Stimulated activated CD4-positive, alpha-beta T cell treated with anti-CD3 and anti-CD28 coated beads, Interleukin-2, amount 100 ng/mL, for 48 hours (primary cell): ENCODE data around the gene RPP38.

Experiments used
- DNase-seq, 2 donors: peaks; one replicate each; pipeline ENCODE4 v3.0.0-alpha.2; 2020

Gene RPP38

DNA sequence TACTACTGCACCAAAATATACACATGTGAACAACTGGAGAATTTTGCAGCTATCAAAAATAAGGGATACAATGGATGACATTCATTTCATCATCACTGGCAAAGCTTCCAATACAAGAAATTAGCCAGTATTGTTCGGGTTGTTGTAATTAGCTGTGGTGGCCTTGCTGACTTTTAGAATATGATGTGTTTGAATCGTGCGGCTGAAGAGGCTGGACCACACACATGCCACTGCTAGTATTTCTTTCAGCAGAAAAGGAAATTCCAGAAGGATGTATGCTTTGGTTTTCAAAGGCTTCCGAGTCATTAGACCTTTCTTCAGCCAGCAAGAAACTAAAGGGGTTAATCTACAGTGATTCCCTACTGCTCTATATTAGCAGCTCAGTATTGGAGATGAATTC lies 16.6 kb downstream of the RPP38 start:
- DNase-seq = no peak

DNA sequence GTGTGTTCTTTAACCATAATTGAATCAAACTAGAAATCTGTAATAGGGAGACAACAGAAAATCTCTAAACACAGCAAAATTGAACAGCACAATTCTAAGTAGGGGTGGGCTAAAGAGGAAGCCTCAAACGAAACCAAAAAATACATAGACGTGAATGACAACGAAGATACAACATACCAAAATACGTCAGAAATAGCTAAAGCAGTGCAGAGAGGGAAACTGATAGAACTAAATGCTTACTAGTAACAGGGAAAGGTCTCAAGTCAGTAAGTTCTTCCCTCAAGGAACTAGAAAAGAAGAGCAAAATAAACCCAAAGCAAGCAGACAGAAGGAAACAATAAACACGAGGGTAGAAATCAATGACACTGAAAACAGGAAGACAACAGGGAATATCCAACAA lies 19.1 kb downstream of the RPP38 start:
- DNase-seq = no peak

DNA sequence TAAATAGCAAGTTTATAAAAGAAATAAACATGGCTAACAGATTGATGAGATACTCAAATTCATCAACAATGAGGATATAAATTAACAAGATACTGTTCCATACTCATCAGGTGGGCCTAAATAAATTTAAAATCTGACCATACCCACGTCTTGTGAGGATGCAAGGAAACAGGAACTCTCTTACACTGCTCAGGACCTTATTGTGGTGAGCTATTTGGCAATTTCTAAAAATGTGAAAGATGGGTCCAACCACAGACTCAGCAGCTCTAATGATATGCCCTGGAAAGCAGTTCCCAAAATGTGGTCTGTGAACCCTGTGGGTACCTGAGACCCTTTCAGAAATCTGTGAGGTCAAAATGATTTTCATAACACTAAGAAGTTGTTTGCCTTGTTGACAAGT lies 21.5 kb downstream of the RPP38 start:
- no peak for DNase-seq

DNA sequence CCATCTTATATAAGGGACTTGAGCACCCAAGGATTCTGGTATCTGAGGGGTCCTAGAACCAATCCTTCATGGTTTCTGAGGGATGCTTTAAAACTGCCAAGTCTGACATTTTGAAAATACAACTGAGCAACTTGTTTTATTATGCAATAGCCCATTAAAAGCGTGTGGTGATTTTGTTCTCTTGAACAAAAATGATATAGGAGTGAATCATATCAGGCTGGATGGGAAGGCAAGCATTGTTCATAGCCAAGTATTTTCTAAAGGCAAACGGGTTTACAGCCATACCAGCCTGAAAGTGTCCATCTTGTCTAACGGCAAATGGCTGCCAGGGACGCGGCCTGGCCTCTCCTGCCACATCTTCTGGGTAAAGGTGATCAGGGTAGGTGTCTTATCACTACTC lies 23.4 kb downstream of the RPP38 start:
- no peak for DNase-seq

DNA sequence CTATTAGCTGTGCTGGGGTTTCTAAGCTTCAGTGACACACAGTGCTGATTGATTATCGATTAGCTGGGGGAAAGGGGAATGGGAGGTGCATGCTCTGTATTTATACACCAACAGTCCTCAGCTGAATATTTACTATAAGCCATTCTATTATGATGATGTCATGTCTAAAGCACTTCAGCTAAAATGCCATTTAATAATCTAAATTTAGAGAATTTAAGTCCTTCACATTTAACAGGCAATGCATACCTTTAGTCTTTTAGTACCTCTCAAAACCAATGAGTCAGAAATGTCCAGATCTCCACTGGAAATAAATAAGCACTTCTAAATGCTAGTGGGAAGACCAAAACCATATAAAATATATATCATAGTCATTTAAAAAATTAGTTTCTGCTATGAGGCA lies 24.6 kb downstream of the RPP38 start:
- no peak for DNase-seq

DNA sequence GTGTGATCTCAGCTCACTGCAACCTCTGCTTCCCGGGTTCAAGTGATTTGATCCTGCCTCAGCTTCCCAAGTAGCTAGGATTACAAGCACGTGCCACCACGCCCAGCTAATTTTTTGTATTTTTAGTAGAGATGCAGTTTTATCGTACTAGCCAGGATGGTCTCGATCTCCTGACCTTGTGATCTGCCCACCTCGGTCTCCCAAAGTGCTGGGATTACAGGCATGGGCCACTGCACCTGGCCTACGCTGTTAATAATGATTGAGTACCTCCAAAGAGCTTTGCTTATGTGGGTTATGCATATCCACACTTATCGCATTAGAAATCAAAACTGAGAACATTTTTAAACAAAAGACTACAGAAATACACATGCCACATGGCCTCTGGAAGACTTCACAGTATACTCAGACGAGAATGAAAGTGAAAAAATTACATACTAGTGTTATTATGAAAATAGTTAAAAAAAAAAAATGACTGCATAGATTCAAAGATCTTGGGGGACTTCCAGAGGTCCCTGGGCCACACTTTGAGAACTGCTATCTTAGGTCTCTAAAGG lies 25.4 kb downstream of the RPP38 start:
- no peak for DNase-seq

DNA sequence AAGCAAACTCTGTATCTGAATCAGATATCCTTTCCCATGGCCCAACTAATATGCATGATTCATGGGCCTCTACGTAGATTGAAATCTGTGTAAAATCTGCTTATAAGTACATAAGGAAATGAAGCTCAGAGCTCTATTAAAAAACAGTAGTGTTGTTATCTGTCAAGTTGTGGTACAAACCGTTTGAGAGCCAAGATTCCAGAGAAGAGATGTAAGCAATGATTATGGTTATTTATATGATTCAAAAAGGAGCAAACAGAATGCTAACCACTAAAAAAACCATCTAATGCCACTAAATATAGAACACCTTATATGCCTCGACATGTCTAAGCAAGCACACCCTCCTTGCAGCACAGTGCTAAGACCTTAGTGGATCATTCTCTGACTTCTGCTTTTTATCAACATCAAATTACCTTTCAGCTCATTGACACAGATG lies 26.6 kb downstream of the RPP38 start:
- DNase-seq = no peak

DNA sequence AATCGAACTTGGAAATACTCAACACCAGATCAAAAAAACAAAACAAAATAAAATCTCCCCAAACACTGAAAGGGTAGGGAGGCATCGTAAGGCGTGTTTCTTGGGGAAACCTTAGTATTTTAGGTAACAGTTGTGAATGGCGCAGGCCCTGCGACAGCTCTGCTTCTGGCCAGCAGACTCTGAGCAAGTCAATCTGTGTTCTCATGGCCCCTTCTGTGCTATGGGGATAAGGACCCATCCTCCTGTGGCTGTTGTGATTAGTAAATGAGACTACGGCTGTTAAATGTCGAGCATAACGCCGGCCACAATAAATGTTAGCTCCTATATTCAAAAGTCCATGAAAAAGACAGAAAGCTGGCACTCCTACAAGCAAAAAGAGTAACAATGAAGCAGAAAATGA lies 27.0 kb downstream of the RPP38 start:
- no peak for DNase-seq

DNA sequence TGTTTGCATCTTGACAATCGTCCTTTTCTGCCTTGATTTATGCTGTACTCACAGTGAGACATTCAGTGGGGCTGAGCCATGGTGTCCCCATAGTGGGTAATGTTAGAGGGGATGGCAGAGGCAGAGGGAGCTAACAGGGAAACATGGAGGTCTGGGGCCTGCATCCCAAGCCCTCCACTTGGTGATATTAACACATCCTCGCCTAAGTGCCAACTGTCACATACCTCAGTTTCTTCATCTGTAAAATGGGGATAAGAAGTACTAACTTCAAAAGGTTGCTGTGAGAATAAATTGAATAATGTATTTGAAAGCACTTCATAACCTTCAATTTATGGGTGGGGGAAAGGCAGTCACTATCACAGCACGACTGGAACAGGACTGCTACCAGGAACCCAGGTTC lies 27.8 kb downstream of the RPP38 start:
- no peak for DNase-seq

DNA sequence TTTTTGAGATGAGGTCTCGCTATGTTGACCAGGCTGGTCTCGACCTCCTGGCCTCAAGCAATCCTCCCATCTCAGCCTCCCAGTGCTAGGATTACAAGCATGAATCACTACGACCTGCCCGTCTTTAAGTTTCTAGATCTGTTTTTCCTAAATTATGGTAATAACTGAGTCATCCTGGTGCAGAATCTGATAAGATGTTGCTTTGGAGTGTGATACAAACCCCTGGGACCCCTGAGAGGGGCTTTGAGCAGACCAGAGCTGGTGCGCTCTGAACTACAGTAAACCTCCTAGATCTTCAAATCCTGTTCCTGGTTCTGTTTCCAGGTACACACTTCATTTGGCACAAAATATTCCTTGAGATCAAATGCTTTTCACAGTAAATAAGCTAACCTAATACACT lies 34.2 kb downstream of the RPP38 start:
- no peak for DNase-seq

DNA sequence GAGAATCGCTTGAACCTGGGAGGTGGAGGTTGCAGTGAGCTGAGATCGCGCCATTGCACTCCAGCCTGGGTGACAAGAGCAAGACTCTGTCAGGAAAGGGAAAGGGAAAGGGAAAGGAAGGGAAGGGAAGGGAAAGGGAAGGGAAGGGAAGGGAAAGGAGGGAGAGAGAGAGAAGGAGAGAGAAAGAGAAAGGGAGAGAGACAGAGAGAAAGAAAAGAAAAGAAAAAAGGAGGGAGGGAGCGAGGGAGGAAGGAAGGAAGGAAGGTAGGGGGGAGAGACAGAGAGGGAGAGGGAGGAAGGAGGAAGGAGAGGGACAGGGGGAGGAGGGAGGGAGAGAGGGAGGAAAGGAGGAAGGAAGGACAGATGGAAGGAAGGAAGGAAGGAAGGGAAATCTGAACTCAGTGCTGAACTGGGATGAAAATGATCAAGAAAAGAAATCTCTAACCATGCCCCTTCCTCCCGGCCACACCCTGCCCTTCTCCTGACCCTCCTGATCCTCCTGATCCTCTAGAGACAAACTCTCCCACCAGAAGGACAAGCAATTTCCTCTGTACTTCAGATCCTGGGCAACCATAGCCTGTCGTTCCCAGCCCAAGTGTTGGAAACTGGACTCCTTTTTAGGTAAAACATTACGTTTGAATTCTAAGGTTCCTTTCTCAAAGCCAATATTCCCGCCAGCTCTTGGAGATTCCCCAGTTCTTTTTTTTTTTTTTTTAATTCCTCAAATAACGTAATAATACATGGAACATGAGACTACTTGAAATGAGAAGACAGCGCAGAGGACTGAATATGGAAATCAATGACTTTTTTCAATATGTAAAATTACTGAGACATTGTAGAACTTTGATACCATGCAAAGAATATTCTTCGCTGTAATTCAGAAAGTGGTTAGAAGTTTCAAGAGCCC lies 39.2 kb downstream of the RPP38 start:
- DNase-seq = no peak

DNA sequence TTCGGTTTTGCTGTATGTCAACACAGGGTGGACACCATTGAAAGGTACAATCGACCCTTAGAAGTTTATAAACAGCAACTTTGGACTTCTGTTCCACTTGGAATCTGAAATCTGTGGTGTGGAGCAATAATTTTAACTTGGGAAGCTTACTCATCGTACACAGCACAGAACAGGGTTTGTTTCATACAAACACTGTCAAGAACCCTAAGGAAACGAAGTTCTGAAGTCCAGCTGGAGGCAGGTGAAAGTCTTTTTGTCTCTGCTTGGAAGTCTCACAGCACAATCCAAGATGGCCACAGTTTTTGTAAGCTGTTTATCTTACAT lies 39.8 kb downstream of the RPP38 start:
- no peak for DNase-seq

DNA sequence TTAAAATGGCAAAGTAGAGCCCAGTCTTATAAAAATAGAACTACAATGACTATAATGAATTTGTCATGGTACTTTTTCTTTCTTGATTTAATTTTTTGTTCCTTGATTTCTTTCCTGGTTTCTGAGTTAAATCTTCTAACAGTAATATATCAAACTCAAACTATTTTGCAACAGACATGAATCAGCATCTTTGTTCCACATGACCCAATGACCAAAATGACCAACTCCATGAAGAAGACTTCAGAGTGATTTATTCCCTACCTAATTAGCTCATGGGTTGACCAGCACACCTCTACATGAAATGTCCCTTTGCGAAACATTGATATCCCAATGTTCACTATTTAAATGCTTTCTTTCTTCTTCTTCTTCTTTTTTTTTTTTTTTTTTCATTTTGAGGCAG lies 40.5 kb downstream of the RPP38 start:
- no peak for DNase-seq

DNA sequence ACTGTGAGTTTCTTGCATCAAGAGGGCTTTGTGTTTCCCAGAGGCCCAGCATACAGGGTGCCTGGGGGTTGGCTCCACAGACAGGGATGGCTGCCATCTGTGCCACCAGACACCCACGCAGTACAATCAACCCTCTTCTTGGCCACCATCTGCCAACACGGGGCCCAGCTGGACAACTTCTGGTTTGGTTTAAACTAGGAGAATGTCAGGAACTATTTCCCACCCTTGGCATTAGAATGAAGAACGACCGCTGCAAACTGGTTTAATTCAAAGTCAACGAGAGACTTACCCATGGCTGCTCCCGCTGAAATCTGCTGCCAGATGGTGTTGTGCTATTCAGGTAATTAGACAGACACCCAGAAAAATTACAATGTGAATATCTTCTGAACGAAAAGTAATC lies 43.5 kb downstream of the RPP38 start:
- no peak for DNase-seq

DNA sequence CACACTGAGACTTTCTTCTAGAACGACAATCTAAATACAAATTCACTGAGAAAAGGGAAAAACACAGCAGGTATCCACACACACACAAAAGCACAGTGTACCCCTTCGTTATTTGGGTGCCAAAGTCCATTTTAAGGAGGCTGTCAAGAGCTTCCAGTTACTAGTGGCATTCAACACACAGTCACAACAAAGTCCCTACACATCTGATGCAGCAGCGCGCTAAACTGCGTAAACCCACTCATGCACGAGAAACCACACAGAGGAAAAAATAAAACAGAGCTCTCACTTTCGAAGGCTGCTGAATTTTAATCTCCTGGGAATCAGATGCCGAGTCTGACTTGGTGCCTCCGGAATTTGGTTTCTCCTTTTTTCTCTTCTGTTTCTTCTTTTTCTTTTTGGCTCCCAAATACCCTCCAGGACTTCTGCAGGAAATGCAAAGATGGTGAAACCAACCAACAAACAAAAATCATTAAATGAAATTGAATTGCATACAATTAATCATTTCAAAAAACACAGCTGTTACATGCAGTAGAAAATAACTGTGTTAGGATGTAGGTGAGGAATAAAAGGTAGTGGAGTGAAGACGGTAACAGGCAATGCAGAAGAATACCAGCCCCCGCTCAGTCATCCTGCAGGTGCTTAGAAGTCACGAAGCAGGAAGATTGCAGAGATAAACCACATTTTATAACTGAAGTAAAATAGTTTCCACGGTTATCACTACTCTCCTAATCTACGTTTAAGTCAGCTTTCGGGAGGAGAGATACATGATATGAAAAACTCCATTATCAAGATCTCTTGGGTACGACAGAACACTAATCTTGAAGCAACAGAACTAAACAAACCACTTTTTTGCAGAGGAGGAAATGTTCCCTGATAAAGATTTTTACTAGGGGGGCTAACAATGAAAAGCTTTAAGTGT lies 44.2 kb downstream of the RPP38 start:
- DNase-seq = peak in 1 of 2 donors; percentile 17

DNA sequence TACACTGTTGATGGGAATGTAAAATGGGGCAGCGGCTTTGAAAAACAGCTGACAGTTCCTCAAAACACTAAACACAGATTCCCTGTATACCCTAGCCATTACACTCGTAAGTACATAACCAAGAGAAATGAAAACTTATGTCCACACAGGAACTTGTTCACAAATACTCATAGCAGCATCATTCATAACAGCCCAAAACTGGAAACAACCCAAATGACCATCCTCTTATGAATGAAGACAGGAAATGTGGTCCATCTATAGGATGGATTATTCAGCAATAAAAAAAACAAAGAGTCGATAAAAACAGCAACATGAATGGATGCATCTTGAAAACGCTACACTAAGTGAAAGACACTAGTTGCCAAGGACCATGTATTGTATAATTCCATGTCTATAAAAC lies 47.6 kb downstream of the RPP38 start:
- no peak for DNase-seq

DNA sequence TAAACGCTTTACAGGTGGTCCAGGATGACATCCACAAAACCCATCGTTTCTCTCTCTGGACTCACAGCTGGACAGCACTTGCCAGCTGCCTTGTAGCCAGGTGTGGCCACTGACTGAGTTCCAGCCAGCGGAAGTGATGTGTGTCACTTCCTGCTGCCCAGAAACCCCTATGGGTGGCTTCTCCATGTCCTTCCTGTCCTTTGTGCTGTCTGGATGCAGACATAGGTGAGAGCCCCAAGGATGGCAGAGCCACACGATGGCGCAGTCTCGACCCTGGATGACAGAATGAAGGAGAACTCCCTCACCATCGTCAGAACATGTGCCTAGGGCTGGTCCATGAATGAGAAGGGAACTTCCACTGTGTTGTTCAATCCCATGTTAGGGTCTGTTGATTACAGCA lies 49.2 kb downstream of the RPP38 start:
- no peak for DNase-seq

DNA sequence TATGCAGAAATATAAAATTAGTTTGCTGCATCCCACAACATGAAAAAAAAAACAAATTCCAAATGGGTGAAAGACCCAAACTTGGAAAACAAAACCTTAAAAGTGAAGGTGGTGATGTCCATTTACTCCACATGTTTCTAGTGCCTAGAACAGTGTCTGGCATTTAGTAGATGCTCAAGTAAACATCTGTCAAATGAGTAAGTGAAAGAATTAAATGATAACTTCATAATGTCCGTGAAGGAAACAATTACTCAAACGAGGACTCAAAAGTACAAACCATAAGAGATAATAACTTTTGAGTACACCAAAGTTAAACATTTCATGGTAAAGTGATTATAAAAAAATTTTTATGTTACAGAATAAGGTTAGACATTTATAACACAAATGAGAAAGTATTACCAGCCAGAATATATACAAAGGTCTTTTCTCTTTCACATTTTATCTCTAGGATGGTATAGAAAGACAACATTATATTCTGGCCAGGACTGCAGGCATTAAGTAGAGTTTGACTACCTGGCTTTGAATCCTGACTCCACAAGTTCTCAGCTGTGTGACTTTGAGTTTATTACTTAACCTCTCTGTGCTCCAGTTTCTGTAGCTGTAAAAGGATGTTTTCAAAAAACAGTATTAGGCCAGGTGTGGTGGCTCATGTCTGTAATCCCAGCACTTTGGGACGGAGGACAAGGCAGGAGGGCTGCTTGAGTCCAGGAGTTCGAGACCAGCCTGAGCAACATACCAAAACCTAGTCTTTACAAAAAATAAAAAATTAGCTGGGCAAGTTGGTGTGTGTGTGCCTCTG lies 50.6 kb downstream of the RPP38 start:
- DNase-seq = no peak

DNA sequence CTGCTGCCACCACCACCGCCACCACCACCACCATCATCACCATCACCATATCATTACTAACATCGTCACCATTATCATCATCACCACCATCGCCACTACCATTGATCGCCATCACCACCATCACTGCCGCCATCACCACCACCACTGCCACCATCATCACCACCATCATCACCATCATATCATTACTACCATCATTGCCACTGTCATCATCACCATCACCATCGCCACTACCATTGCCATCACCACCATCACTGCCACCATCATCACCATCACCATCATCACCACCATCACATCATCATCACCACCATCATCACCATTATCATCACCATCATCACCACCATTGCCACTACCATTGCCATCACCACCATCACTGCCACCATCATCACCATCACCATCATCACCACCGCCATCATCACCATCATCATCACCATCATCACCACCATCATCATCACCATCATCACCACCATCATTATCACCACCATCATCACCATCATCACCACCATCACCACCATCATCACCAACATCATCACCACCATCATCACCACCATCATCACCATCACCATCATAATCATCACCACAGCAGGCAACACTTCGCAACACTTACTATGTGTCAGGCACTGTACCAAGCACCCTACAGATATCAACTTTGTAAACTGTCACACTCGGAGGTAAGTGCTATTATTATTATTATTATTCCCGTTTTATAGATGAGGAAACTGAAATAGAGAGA lies 52.1 kb downstream of the RPP38 start:
- DNase-seq = no peak

DNA sequence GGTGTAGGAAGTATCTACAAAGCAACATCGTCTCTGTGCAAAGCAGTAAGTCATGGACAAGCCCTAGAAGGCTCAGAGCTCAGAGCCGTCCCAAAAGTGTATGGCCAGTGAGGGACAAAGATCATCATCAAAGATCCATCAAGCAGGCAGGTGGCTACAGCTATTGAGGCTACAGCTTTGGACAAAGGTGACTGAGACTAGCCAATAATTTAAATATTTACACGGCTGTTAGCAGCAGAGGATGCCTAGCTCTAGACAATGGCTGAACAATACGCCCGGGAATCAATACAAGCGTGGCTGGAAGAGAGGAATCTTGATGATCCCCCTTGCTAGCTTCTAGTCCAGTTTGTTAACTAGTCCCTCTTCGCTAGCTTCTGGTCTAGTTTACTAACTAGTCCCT lies 53.4 kb downstream of the RPP38 start:
- no peak for DNase-seq

DNA sequence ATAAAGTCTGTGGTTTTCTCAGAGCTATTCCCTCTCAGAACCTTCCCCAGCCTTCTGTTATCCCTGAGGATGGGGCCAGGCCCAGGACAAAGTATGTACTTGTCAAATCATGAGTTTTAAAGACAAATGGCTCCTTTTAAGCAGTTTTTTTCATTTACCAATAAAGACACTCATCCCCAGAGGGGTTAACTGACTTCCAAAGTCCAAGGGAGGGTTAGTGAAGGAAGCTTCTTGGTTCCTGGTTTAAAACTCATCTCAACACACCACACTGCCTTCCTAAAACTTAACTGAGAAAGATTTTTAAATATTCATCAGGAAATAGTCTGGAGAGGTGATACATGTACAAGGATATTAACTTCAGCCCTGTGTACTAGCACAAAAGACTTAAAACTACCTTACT lies 55.4 kb downstream of the RPP38 start:
- no peak for DNase-seq
